DOHH2 (cell line): ENCODE data around the gene CD247.

Experiments
- H3F3A ChIP-seq: fragments of 200-600 bp; sonication (generic), shearing (Covaris generic); 2 replicates; pipeline ENCODE4 v1.6.0; 2016; ENCODE audit warnings: antibody characterized with exemption, mild to moderate bottlenecking; ENCODE audit not compliant: control insufficient read depth, insufficient read depth
- H3K27ac ChIP-seq: fragments of 200-600 bp; sonication (generic); 2 replicates; pipeline ENCODE4 v1.5.1; 2014; ENCODE audit warnings: low read depth, mild to moderate bottlenecking, low read length, moderate library complexity
- H3K27me3 ChIP-seq: fragments of 200-600 bp; sonication (generic); 2 replicates; pipeline ENCODE4 v1.6.1; 2014; ENCODE audit warnings: mild to moderate bottlenecking, low read length, mixed read lengths; ENCODE audit not compliant: control insufficient read depth
- H3K36me3 ChIP-seq: fragments of 200-600 bp; sonication (generic); 2 replicates; pipeline ENCODE4 v1.6.1; 2014; ENCODE audit warnings: mild to moderate bottlenecking, low read length, moderate library complexity, mixed read lengths; ENCODE audit not compliant: control insufficient read depth
- H3K4me1 ChIP-seq: fragments of 200-600 bp; sonication (generic); 2 replicates; pipeline ENCODE4 v1.6.1; 2014; ENCODE audit warnings: mild to moderate bottlenecking, low read length, mixed read lengths; ENCODE audit not compliant: control insufficient read depth
- H3K4me2 ChIP-seq: fragments of 200-600 bp; sonication (generic); 2 replicates; pipeline ENCODE4 v1.6.0; 2014; ENCODE audit warnings: mild to moderate bottlenecking, low read length, moderate library complexity
- H3K4me3 ChIP-seq: fragments of 200-600 bp; sonication (generic); 2 replicates; pipeline ENCODE4 v1.5.1; 2014; ENCODE audit warnings: mild to moderate bottlenecking, low read length, mixed read lengths
- H3K79me2 ChIP-seq: fragments of 200-600 bp; sonication (generic); 2 replicates; pipeline ENCODE4 v1.6.1; 2014; ENCODE audit warnings: mild to moderate bottlenecking, low read length, mixed read lengths; ENCODE audit not compliant: control insufficient read depth
- H3K9me2 ChIP-seq: fragments of 200-600 bp; sonication (generic); replicated peaks from 2 replicates; pipeline ENCODE4 v1.6.1; 2014; ENCODE audit warnings: mild to moderate bottlenecking, low read length, mixed read lengths; ENCODE audit not compliant: control insufficient read depth
- H3K9me3 ChIP-seq: fragments of 200-600 bp; sonication (generic); 2 replicates; pipeline ENCODE4 v1.6.1; 2014; ENCODE audit warnings: antibody characterized with exemption, low read length, mixed read lengths; ENCODE audit not compliant: control insufficient read depth, insufficient read depth
- H4K20me1 ChIP-seq: fragments of 200-600 bp; sonication (generic); 2 replicates; pipeline ENCODE4 v1.6.0; 2014; ENCODE audit warnings: low read depth, mild to moderate bottlenecking, antibody characterized with exemption, low read length, moderate library complexity; ENCODE audit not compliant: control insufficient read depth, insufficient read depth
- EZH2phosphoT487 ChIP-seq: fragments of 200-600 bp; sonication (generic); IDR thresholded peaks from 2 replicates; pipeline ENCODE4 v1.6.1; 2017; ENCODE audit warnings: borderline replicate concordance, mild to moderate bottlenecking, antibody characterized with exemption, low read length, moderate library complexity, mixed read lengths
- TF ChIP-seq, protein P1 (sequence below): fragments of 200-600 bp; sonication (generic); IDR thresholded peaks from one replicate; pipeline ENCODE4 v1.5.1; 2014; ENCODE audit warnings: antibody characterized with exemption, mild to moderate bottlenecking, low read depth, low read length; ENCODE audit not compliant: poor library complexity, severe bottlenecking

The CD247 gene

DNA sequence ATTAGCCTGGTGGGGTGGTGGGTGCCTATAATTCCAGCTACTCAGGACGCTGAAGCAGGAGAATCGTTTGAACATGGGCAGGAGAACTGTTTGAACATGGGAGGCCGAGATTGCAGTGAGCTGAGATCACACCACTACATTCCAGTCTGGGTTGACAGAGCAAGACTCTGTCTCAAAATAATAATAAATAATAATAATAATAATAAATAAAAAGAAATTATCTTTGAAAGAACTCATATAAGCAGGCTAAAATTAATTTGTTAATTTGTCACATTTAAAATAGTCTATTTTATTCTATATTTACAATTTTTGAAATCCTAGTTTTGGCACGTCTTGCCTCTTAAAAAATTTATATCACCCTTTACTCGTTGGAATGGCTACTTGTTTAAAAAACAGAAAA lies 27.6 kb downstream of the CD247 start:
- Histone ChIP-seq H3K36me3 (no peaks in the 10 kb centered on the region), H3K4me1 (no peaks in the 10 kb centered on the region), H4K20me1 (no peaks in the 10 kb centered on the region), H3K27me3 (no peaks in the 10 kb centered on the region), H3K79me2 (no peaks in the 10 kb centered on the region), H3K27ac (no peak overlapping the region), H3F3A (no peaks in the 10 kb centered on the region), H3K4me2 (no peak overlapping the region), H3K9me2 (no peaks in the 10 kb centered on the region), H3K4me3 (no peak overlapping the region), H3K9me3 (no peaks in the 10 kb centered on the region)
- TF ChIP-seq, protein P1, sequence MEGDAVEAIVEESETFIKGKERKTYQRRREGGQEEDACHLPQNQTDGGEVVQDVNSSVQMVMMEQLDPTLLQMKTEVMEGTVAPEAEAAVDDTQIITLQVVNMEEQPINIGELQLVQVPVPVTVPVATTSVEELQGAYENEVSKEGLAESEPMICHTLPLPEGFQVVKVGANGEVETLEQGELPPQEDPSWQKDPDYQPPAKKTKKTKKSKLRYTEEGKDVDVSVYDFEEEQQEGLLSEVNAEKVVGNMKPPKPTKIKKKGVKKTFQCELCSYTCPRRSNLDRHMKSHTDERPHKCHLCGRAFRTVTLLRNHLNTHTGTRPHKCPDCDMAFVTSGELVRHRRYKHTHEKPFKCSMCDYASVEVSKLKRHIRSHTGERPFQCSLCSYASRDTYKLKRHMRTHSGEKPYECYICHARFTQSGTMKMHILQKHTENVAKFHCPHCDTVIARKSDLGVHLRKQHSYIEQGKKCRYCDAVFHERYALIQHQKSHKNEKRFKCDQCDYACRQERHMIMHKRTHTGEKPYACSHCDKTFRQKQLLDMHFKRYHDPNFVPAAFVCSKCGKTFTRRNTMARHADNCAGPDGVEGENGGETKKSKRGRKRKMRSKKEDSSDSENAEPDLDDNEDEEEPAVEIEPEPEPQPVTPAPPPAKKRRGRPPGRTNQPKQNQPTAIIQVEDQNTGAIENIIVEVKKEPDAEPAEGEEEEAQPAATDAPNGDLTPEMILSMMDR: no peak
- no peak for TF ChIP-seq EZH2phosphoT487

DNA sequence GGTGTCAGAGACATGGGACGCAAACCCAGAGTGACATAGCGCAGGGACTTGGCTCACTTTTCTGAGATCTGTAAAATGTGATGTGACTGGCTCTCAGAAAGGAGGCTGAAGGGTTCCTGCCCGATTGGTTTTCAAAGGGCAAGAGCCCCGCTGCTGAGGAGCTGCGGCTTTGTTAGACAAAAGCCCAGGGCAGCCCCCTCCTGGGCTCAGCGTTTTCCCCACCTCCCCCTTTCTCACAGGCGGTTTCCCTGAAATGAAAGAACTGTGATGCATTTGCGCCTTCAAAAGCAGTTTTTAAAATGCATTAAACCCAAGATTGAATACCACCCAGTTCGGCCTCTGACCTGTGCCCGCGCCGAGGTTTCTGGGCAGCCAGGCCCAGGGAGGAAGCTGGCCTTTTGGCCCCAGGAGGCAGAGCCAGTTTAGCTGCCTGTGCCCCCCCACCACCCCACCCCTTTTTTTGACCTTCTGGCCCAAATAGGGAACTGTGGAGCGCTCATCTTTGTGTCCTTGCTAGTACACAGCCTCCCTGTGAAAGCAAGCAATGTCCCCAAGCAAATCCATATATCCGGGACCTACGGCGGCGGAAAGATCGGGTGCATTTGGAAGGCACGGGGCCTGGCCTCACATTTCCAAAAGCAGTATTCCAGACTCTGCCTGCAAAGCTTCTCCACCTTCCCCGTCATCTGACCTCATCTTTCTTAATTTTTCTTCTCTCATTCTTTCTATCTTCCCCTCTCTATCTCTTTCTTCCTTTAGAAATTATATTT lies 28.6 kb downstream of the CD247 start:
- no peaks in the 10 kb centered on the region for H3K27me3 ChIP-seq
- H3K4me2 ChIP-seq: no peak overlapping the region
- no peaks in the 10 kb centered on the region for H3F3A ChIP-seq
- TF ChIP-seq, protein P1: no peak
- TF ChIP-seq EZH2phosphoT487: no peak
- no peaks in the 10 kb centered on the region for H3K36me3 ChIP-seq
- H3K9me3 ChIP-seq: no peaks in the 10 kb centered on the region
- H3K27ac ChIP-seq: no peak overlapping the region
- H3K4me1 ChIP-seq: no peaks in the 10 kb centered on the region
- H3K79me2 ChIP-seq: no peaks in the 10 kb centered on the region
- H3K9me2 ChIP-seq: no peaks in the 10 kb centered on the region
- H4K20me1 ChIP-seq: no peaks in the 10 kb centered on the region
- H3K4me3 ChIP-seq: no peak overlapping the region

DNA sequence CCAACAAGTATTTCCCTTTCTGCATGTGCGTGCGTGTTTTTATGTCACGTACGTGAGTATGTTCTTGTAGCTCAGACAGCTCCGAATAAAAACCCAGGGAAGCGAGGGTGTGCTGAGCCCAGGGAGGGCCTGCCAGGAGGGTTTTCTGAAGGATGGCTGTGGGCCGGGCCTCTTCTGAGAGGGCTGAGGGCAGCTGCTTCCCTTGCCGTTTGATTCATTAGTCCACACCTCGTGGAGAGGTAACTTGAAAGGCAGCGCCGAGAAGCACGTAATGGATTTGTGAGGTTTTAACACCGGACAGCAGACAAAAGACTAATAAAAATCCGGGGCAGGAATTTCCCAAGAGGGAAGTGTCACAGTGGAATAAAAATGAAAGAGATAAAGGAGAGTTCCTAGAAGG lies 29.5 kb downstream of the CD247 start:
- Histone ChIP-seq H3K36me3 (no peaks in the 10 kb centered on the region), H3K27ac (no peak overlapping the region), H4K20me1 (no peaks in the 10 kb centered on the region), H3K79me2 (no peaks in the 10 kb centered on the region), H3K4me2 (no peak overlapping the region), H3K27me3 (no peaks in the 10 kb centered on the region), H3K4me3 (no peak overlapping the region), H3F3A (no peaks in the 10 kb centered on the region), H3K4me1 (peaks cover 4% of the 10 kb centered on the region), H3K9me3 (no peaks in the 10 kb centered on the region), H3K9me2 (no peaks in the 10 kb centered on the region)
- TF ChIP-seq EZH2phosphoT487: no peak
- TF ChIP-seq, protein P1: no peak
